ENCODE measurements around the gene MED9.
"Not testable (repeated sequence)": the region's sequence is repeated elsewhere in the genome, so short reads cannot be mapped to it uniquely, and the experiment has no call there.

The MED9 gene

GRCh38 chr17:17455173-17455572, 21.6 kb upstream of the MED9 start:
- no peak for DNase-seq (ENCODE audit: low spot score)

- DNase-seq (ENCODE audit: low spot score): no peak
Observed at GRCh38 chr17:17456251-17456650, 20.5 kb upstream of the MED9 start.

- no peak for DNase-seq (ENCODE audit: low spot score)
Observed at GRCh38 chr17:17457680-17458079, 19.1 kb upstream of the MED9 start.

GRCh38 chr17:17460038-17460437, 16.8 kb upstream of the MED9 start:
- DNase-seq (ENCODE audit: low spot score): no peak

GRCh38 chr17:17462048-17462824, 14.6 kb upstream of the MED9 start:
- DNase-seq (ENCODE audit: low spot score): no peak

GRCh38 chr17:17463821-17464220, 13.0 kb upstream of the MED9 start:
- DNase-seq (ENCODE audit: low spot score): no peak

GRCh38 chr17:17465878-17466277, 10.9 kb upstream of the MED9 start:
- not testable (repeated sequence) for DNase-seq (ENCODE audit: low spot score)

GRCh38 chr17:17466511-17466910, 10.3 kb upstream of the MED9 start:
- no peak for DNase-seq (ENCODE audit: low spot score)

GRCh38 chr17:17467016-17467415, 9.8 kb upstream of the MED9 start:
- no peak for DNase-seq (ENCODE audit: low spot score)

GRCh38 chr17:17467720-17468119, 9.1 kb upstream of the MED9 start:
- no peak for DNase-seq (ENCODE audit: low spot score)

GRCh38 chr17:17468217-17469010, 8.4 kb upstream of the MED9 start:
- no peak for DNase-seq (ENCODE audit: low spot score)

GRCh38 chr17:17469358-17469757, 7.4 kb upstream of the MED9 start:
- DNase-seq (ENCODE audit: low spot score): no peak

GRCh38 chr17:17469996-17470395, 6.8 kb upstream of the MED9 start:
- no peak for DNase-seq (ENCODE audit: low spot score)

- no peak for DNase-seq (ENCODE audit: low spot score)
Observed at GRCh38 chr17:17472333-17472920, 4.4 kb upstream of the MED9 start.

- DNase-seq (ENCODE audit: low spot score): no peak
Observed at GRCh38 chr17:17474341-17474740, 2.5 kb upstream of the MED9 start.

- DNase-seq (ENCODE audit: low spot score): no peak
Observed at GRCh38 chr17:17479209-17479608, 2.4 kb downstream of the MED9 start.

- DNase-seq (ENCODE audit: low spot score): no peak
Observed at GRCh38 chr17:17480593-17481148, 3.9 kb downstream of the MED9 start.

- DNase-seq (ENCODE audit: low spot score): no peak
Observed at GRCh38 chr17:17481860-17482259, 5.1 kb downstream of the MED9 start.

- no peak for DNase-seq (ENCODE audit: low spot score)
Observed at GRCh38 chr17:17484451-17484899, 7.7 kb downstream of the MED9 start.

- no peak for DNase-seq (ENCODE audit: low spot score)
Observed at GRCh38 chr17:17485420-17485819, 8.6 kb downstream of the MED9 start.

GRCh38 chr17:17486416-17486815, 9.6 kb downstream of the MED9 start:
- not testable (repeated sequence) for DNase-seq (ENCODE audit: low spot score)

- DNase-seq (ENCODE audit: low spot score): no peak
Observed at GRCh38 chr17:17487998-17488397, 11.2 kb downstream of the MED9 start.

GRCh38 chr17:17491031-17491471, 14.3 kb downstream of the MED9 start:
- no peak for DNase-seq (ENCODE audit: low spot score)

Data from HuH-7 (cell line).